Body of pancreas (tissue), 4 donors: Measurements from ENCODE around the gene TAF15.

Source experiments
- POLR2A ChIP-seq, 3 donors: fragments of 450-650 bp; IDR thresholded peaks; one replicate each; pipeline ENCODE4 v1.6.1; 2016; ENCODE audit warnings: antibody characterized with exemption in 3 of 3, mild to moderate bottlenecking in 2 of 3
- TF ChIP-seq, protein P1 (sequence below), 7 experiments: fragments of 450-650 bp in 4 of 7; fragments of 200-600 bp in 3 of 7; sonication (generic) in 3 of 7; IDR thresholded peaks; one replicate each; pipeline ENCODE4 v1.5.1; 2016 to 2019; ENCODE audit warnings: antibody characterized with exemption in 7 of 7

DNA sequence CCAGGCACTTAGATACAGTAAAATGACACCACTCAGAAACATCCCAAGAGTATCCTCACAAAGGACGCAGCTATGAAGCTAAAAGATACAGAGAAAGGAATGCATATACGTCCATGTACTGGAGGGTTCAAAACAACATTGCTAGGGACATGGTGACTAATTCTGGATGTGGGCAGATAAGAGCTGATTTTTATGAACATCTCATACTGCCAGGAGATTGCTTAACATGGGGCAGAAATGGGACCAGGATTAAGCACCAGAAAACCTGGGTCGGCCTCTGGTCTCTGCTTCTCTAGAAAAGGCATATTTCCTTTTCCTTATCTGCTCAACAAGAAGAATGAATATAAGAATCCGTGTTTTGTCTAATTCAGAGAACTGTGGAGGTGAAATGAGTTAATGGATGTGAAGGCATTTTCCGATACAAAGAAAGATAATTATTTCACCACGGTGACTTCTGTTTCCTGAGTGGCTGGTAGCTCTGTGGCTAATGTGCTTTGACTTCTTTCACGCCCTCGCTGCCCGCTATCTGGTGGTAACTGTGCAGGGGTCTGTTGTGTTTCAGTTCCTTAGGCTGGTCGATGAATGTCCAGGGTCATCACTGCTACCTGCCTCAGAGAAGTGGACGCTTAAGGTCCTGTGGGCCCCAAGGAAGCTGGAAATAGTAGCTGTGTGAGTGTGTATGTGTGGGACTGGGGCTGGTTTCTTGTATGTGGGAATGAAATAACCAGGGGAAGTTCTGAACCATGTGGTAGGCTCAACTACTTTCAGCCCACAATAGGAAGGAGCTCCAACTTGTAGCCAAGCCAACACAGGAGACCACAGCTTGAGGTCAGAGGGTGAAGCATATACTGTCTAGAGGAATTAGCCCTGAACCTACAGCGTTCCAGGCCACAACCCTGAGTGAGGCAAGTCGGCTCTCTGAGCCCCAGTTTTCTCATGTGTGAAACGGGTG, 86.6 kb downstream of the TAF15 start:
- TF ChIP-seq, protein P1, sequence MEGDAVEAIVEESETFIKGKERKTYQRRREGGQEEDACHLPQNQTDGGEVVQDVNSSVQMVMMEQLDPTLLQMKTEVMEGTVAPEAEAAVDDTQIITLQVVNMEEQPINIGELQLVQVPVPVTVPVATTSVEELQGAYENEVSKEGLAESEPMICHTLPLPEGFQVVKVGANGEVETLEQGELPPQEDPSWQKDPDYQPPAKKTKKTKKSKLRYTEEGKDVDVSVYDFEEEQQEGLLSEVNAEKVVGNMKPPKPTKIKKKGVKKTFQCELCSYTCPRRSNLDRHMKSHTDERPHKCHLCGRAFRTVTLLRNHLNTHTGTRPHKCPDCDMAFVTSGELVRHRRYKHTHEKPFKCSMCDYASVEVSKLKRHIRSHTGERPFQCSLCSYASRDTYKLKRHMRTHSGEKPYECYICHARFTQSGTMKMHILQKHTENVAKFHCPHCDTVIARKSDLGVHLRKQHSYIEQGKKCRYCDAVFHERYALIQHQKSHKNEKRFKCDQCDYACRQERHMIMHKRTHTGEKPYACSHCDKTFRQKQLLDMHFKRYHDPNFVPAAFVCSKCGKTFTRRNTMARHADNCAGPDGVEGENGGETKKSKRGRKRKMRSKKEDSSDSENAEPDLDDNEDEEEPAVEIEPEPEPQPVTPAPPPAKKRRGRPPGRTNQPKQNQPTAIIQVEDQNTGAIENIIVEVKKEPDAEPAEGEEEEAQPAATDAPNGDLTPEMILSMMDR (IDR thresholded peaks at IDR 0.05) = no peak
- TF ChIP-seq POLR2A (IDR thresholded peaks at IDR 0.05) = no peak
